ENCODE results near the gene MAX.

DNA sequence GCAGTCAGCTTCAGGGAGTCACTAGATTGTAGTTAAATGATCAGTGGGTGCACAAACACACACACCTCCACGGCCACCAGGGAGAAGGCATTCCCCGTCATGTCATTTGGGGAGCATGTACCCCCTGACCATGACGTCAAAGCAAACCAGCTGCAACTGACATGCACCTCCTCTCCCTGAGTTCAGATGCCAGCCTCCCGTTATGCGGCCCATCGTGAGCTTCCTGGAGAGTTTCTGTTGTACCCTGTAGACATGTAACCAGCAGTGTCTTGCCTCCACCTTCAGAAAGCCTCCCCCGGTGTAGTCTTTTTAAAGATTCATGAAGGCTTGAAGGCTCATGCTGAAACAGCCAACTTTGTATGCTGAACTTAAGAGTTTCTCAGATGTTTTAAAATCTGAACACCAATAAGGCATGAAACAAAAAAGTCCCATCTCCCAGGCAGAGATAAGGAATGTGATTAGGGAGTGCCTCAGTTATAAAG, 60.8 kb downstream of the MAX start:
- TF ChIP-seq KDM5B (CRISPR knock-in tag; IDR thresholded peaks at IDR 0.05; ENCODE audit: borderline replicate concordance) (no peak), ZBTB7A (CRISPR knock-in tag; IDR thresholded peaks at IDR 0.05) (no peak), CREB1 (IDR thresholded peaks at IDR 0.05) (no peak), CREB1 (CRISPR knock-in tag; IDR thresholded peaks at IDR 0.05) (no peak), ZBTB33 (CRISPR knock-in tag; IDR thresholded peaks at IDR 0.05) (no peak), YY1 (IDR thresholded peaks at IDR 0.05; ENCODE audit: insufficient read depth, insufficient replicate concordance, low read depth, low read length) (no peak), HIVEP1 (CRISPR knock-in tag; IDR thresholded peaks at IDR 0.05) (no peak), ARHGAP35 (CRISPR knock-in tag; IDR thresholded peaks at IDR 0.05; ENCODE audit: borderline replicate concordance) (no peak), BATF2 (CRISPR knock-in tag; IDR thresholded peaks at IDR 0.05) (no peak), ZBTB21 (CRISPR knock-in tag; IDR thresholded peaks at IDR 0.05) (no peak), RELA (CRISPR knock-in tag; IDR thresholded peaks at IDR 0.05) (no peak), RBAK (CRISPR knock-in tag; IDR thresholded peaks at IDR 0.05) (no peak)

All from HepG2 (cell line).